ENCODE measurements around the gene LARGE1. TPM values are rescaled to one million over a fixed set of nuclear protein-coding genes. Genes with fewer than 3 reads are reported as not detected.
A peak's percentile ranks its signal among the peaks of the same experiment; 100 is the strongest.

Gene LARGE1
- total and polyA plus RNA-seq, 2 of the 4 experiments (the other 2 are of a cell fraction), result 6.2 to 12.4 TPM

DNA sequence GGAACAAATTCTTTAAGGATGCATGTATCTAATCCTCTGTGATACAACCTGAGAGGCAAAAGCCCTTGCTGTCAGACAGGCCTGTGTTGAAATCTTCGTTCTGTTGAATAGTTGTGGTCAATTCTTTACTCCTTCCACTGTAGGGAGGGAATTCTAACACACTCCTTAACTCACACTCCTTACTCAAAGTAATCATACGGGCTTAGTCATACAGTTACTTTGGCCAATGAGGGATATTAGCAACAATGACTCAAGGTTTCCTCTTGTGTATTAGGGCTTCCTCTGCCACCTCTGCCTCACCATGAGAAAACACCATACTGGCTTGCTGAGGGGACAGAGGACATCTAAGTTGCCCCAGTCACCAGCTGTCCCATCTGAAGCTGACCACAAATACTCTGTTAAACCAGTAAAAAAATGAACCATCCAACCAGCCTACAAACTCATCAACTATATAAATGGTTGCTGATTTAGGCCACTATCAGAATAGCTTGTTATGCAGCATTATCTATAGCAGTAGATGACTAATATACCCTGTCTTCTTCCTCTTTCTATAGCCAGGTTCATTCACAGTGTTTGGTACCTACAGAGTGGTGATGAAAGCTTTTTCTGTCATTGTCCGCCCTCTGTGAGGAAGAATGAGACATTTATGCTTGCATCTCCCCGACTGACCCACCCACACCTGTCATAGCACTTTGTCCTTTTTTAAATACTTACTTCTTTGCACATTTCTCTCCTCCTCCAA, 539.3 kb downstream of the LARGE1 start:
- H3K4me3 ChIP-seq (ENCODE audit: insufficient read depth, low read depth, low read length), result no peak overlapping the region
- H3K56ac ChIP-seq (ENCODE audit: extremely low read depth, insufficient read depth, low read length), result no peak overlapping the region
- intact Hi-C loops (cut with micrococcal nuclease), result no loop called here
- H3K4me2 ChIP-seq (ENCODE audit: low read depth, low read length), result no peak overlapping the region
- in situ Hi-C loops (cut with MboI; ENCODE audit: low sequenced_read_pairs), result no loop called here
- ChIA-PET CTCF (no interaction called here), POLR2A (ENCODE audit: unreplicated experiment) (no interaction called here)
- no peak overlapping the region for H2AK5ac ChIP-seq (ENCODE audit: low read depth, low read length)
- BruUV-seq (replicated peaks), result no TSS peak
- no peak overlapping the region for H4K5ac ChIP-seq (ENCODE audit: low read depth, low read length)
- no peak overlapping the region for H2BK5ac ChIP-seq (ENCODE audit: low read depth, low read length, poor library complexity, severe bottlenecking)
- H3K27me3 ChIP-seq (ENCODE audit: control insufficient read depth, insufficient read depth, low read length), result no peaks in the 10 kb centered on the region
- H2BK15ac ChIP-seq (ENCODE audit: low read depth, low read length), result no peak overlapping the region
- H4K8ac ChIP-seq (ENCODE audit: low read depth in 2 of 2, low read length in 2 of 2), result no peak overlapping the region
- WGBS, 2 experiments (ENCODE audit: extremely low coverage in 2 of 2, insufficient read length in 1 of 2), result no CpG with 5 or more reads among the region's 4 CpGs
- no peak overlapping the region for H3K14ac ChIP-seq (replicated peaks; ENCODE audit: low read depth, low read length)
- H4K20me1 ChIP-seq (ENCODE audit: insufficient read depth, low read length), result peaks cover 4% of the 10 kb centered on the region; the same call in 1 of the 2 replicates
- no peak overlapping the region for H4K91ac ChIP-seq (ENCODE audit: insufficient read depth, low read depth, low read length)
- dilution Hi-C loops (cut with HindIII; ENCODE audit: low sequenced_read_pairs, unreplicated experiment), result no loop called here
- no peak overlapping the region for H2BK120ac ChIP-seq (ENCODE audit: low read depth, low read length)
- H3K4ac ChIP-seq (ENCODE audit: low read depth, low read length), result no peak overlapping the region
- TF ChIP-seq NFE2L2 (IDR thresholded peaks at IDR 0.05; ENCODE audit: low read depth, low read length) (peak; percentile 23; the same call in 1 of the 2 replicates), FOS (IDR thresholded peaks at IDR 0.05; ENCODE audit: low read depth, low read length) (peak; percentile 73; the same call in 1 of the 2 replicates), RAD21 (IDR thresholded peaks at IDR 0.05; ENCODE audit: low read length) (no peak), MAFK (IDR thresholded peaks at IDR 0.05; ENCODE audit: low read depth, low read length) (no peak; the same call in 1 of the 2 replicates), CEBPB (IDR thresholded peaks at IDR 0.05; ENCODE audit: low read depth, low read length) (peak; percentile 91), RCOR1 (IDR thresholded peaks at IDR 0.05; ENCODE audit: insufficient replicate concordance, low read length) (peak; percentile 50)
- TF ChIP-seq, protein P1, sequence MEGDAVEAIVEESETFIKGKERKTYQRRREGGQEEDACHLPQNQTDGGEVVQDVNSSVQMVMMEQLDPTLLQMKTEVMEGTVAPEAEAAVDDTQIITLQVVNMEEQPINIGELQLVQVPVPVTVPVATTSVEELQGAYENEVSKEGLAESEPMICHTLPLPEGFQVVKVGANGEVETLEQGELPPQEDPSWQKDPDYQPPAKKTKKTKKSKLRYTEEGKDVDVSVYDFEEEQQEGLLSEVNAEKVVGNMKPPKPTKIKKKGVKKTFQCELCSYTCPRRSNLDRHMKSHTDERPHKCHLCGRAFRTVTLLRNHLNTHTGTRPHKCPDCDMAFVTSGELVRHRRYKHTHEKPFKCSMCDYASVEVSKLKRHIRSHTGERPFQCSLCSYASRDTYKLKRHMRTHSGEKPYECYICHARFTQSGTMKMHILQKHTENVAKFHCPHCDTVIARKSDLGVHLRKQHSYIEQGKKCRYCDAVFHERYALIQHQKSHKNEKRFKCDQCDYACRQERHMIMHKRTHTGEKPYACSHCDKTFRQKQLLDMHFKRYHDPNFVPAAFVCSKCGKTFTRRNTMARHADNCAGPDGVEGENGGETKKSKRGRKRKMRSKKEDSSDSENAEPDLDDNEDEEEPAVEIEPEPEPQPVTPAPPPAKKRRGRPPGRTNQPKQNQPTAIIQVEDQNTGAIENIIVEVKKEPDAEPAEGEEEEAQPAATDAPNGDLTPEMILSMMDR (conservative IDR thresholded peaks at IDR 0.05; ENCODE audit: low read depth, low read length), result no peak
- no peaks in the 10 kb centered on the region for H3K9me3 ChIP-seq (ENCODE audit: control insufficient read depth, insufficient read depth, low read length)
- no peak overlapping the region for H3K23ac ChIP-seq (ENCODE audit: low read depth, low read length)
- H2BK20ac ChIP-seq (ENCODE audit: low read depth, low read length), result no peak overlapping the region
- H3K27ac ChIP-seq (ENCODE audit: insufficient read depth, low read length), result no peak overlapping the region
- DNase-seq (peak; percentile 95), ATAC-seq (ENCODE audit: low read depth) (peak; percentile 98)
- H3K36me3 ChIP-seq (ENCODE audit: control insufficient read depth, insufficient read depth, low read length), result 0 out of 2 replicates have a peak, but pooled peaks cover 5% of the 10 kb centered on the region
- no peak overlapping the region for H2AK9ac ChIP-seq (replicated peaks; ENCODE audit: low read depth, low read length, poor library complexity)
- no peak overlapping the region for H3K9ac ChIP-seq (ENCODE audit: low read depth, low read length)
- H3K4me1 ChIP-seq (ENCODE audit: control insufficient read depth, insufficient read depth, low read length), result no peaks in the 10 kb centered on the region
- no peaks in the 10 kb centered on the region for H3K79me1 ChIP-seq (ENCODE audit: low read depth in 1 of 2, low read length in 2 of 2)
- H3K9me1 ChIP-seq (ENCODE audit: insufficient read depth, low read length), result no peaks in the 10 kb centered on the region; the same call in 1 of the 2 replicates
- H2AFZ ChIP-seq (replicated peaks; ENCODE audit: low read length, poor library complexity), result no peak overlapping the region
- no peak overlapping the region for H3K18ac ChIP-seq (ENCODE audit: low read depth, low read length)

All from IMR-90 (cell line).